AG08395 (cell line): ENCODE results near the gene SRPK2.

Experiments
- DNase-seq: peaks from one replicate; pipeline ENCODE4 v3.0.0; 2012; ENCODE audit warnings: mixed read lengths, low spot score

Gene SRPK2

DNA sequence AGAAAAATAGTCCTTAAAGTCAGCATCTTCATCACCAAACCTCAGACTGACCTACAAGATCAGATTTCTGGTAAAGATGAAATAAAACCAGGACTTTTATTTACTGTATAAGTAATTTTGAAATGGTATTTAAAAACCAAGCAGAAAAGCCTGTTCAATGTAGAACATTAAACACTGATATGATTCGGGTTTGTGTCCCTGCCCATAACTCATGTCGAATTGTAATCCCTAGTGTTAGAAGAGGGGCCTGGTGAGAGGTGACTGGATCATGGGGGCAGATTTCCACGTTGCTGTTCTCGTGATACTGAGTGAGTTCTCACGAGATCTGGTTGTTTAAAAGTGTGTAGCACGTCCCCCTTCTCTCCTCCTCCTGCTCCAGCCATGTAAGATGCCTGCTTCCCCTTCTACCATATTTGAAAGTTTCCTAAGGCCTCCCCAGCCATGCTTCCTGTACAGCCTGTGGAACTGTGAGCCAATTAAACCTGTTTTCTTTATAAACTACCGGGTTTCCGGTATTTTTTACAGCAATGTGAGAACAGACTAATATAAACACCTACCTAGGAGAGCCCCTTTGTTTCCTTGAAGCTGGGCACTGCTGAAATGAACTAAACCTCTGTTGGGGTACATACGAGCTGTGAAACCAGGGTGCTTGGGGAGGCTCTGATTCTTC lies 254.6 kb downstream of the SRPK2 start:
- DNase-seq, result no peak

DNA sequence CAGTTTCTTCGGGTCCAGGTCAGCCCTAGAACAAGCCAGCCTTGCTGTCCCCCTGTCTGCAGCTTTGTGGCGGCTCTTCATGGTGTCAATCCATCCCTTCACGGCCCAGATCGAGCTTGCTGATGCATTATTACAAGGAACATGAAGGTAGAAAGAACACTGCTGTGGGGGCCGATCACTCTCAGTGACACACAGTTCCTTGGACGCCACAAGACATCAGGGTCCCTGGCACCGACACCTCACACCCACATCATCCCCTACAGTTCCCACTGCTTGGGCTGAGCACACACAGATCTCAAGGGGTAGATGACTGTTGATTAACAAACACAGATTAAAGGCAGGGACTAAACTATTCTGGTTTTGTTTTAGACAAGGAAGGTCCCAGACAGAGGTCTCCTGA lies 255.4 kb downstream of the SRPK2 start:
- no peak for DNase-seq

DNA sequence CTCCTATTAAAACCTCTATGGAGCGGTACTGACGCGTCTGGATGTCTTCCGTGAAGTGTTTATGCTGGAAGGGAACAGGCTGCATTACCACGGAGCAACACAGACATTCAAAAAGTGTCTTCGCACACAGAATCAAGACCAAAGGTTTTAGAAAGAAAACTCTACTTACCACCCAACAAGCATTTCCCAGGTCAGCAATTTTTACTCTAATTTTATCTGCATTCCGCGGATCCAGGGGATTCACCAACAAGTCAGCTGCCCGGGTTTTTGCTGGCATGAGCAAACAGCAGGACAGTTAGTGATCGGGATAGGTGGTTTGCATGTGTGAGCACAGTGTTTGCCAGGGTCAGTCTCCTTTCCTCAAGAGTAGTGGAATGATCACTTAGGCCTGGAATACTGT lies 255.9 kb downstream of the SRPK2 start:
- no peak for DNase-seq

DNA sequence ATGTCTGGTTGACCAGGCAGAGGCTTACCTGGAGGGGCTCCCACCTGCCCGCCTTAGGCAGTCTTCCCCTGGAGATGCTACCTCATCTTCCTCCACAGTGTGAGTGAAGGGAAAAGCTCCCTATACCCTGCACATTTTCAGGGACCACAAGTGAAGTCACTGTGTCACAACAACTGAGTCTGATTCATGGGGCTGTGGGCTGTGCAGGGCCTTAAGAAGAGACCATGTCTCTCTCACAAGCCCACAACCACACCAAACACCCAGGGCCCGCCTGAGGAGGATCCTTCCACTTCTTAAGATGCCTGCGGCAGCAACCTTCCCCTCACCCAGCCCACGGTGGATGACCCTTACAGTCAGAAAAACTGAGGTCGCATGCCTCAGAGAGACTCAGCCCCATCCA lies 256.4 kb downstream of the SRPK2 start:
- no peak for DNase-seq

DNA sequence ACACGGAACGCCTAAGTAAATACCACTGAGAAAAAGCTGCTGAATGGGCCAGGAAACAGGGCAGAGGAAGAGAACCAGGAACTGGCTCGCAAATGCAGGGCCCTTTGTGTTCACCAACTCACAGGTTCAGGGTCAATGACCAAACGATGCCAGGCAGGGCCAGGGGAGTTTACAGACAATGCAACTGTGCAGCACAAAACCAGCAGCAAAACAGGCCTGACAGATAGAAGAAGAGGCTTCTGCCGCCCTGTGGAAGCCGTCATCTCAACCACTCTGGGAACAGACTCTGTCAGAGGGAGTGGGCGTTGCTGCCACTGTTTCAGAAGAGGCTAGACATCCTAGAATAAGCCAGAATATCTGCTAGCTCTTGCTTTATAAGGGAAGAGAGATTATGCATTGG lies 256.8 kb downstream of the SRPK2 start:
- DNase-seq, result no peak

DNA sequence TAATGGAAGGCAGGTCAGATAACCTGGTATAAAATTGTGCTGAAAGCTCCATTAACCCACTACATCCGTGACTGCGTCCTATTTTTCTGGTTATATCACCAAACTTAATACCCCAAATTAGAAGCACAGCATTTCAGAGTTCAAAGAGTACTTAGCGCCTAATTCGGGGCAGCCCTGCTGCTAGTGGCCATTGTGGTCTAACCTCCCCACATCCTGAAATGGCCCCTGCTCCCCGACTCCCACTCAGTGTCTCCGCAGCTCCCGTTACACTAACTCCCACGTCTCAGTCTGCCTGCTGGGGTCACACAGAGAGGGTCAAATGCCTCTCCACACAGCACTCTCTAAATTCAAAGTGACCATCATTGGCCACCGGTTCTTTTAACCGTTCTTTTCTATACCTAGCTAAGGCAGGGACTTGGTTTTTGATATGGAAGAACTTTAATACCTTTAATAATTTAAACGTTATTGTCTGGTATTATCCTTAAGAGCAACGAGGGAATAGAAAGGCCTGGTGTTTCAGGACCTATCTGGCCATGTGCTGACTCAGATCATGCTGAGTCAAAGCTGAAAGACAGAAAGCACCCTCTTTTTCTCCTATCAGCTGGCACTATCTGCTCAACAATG lies 257.6 kb downstream of the SRPK2 start:
- no peak for DNase-seq

DNA sequence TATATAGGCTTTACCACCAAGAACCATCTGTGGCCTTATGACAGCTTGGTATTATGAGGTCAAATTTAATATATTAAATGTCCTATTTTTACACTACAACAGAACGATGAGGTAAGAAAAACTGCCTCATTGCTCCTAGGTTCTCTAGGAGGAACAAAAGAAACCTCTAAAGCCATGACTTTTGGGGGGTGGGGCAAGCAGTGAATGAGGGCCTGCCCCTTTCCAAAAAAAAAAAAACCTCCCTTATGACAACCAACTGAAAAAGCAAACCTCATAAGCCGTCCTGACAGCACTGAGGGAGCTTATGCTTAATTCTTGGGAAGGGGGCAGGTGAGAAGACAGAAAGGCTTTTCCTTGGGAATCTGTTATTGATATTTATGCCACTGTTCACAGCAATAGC lies 258.1 kb downstream of the SRPK2 start:
- DNase-seq, result no peak

DNA sequence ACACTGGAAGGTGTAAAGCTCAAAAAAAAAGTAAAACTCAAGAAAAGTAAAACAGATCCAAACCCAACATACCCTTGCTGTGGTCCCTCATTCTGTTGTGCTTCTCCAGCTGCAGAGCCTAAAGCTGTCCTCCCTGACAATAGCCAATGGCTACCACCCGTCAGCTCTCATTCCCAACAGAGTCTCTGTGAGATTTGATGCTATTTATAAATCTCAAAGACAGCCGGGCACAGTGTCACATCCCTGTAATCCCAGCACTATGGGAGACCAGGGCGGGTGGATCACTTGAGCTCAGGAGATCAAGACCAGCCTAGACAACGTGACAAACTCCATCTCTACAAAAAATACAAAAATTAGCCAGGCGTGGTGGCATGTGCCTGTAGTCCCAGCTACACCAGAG lies 258.7 kb downstream of the SRPK2 start:
- DNase-seq, result no peak

DNA sequence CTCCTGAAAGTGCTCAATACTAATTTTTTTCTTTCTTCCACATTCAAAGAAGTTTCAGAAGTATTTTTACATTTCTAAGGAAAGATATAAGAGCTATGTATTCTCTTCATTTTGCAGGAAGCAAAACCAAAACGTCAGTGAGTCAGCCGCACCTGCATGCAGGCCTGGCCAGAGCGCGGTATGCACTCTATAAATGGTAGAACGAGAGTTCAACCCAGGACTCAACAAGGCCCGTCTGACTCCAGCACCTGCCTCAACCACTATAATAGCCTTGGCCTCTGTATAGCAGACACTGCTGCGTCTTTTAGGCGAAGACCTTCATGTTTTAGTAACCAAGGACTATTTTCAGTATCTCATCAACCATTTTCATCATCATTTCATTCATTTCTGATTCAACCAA lies 261.5 kb downstream of the SRPK2 start:
- DNase-seq, result no peak

DNA sequence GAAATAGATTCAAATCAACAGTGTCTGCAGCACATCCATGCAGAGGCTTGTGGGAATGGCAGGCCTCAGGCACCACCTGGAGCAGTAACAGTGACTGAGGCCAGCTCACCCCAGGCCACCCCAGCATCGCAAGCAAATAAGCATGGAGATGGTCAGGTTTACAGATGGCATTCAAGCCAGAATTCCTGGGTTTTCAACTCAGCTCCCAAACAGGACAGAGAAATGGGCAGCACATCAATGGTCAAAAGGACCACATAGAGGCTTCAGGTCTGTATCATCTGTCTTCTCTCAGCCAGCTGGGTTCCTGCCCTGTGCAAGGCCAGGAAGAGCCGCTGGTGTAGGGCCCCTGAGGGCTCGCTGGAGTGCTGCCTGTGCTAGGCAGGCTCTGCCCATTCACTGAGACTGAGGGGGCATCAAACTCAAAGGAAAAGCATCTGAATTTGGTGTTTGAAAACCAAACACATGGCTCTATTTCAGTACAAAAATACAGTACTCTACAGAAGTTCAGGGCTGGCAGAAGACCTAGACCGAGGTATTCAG lies 262.2 kb downstream of the SRPK2 start:
- DNase-seq, result no peak

DNA sequence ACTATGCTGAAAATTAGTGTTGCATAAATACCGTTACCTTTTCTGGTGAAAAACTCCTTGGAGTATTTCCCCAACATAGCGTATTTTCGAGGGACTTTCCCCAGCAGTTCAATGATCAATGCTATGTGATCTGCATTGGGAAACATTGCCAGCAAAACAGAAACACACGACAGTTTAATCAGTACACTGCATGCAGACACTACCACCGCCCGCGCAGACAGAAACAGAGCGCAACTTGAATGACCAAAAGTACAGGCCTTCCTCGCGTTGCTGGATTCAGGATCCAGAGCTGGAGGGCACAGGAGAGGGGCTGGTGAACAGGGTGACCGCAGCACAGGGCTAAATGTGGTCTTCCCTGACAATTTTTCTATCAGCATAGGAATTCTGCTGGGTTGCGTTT lies 263.0 kb downstream of the SRPK2 start:
- DNase-seq, result no peak

DNA sequence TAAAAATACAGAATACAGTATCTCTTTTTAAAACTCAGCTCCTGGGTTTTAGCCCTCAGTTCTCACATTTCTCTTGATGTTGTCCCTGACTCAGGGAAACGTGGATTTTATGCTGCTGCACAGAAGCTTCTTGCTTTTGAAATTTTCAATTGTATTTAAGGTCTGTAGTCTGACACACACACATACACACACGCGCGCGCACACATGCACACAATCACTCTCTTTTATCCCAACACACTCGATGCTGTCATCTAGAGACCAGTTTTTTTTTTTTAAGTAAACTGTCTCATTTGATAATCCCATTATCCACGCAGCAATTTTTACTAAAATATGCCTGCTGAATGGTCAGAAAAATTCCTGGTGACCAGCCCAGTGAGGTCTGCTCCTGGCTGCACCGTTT lies 266.1 kb downstream of the SRPK2 start:
- DNase-seq, result no peak

DNA sequence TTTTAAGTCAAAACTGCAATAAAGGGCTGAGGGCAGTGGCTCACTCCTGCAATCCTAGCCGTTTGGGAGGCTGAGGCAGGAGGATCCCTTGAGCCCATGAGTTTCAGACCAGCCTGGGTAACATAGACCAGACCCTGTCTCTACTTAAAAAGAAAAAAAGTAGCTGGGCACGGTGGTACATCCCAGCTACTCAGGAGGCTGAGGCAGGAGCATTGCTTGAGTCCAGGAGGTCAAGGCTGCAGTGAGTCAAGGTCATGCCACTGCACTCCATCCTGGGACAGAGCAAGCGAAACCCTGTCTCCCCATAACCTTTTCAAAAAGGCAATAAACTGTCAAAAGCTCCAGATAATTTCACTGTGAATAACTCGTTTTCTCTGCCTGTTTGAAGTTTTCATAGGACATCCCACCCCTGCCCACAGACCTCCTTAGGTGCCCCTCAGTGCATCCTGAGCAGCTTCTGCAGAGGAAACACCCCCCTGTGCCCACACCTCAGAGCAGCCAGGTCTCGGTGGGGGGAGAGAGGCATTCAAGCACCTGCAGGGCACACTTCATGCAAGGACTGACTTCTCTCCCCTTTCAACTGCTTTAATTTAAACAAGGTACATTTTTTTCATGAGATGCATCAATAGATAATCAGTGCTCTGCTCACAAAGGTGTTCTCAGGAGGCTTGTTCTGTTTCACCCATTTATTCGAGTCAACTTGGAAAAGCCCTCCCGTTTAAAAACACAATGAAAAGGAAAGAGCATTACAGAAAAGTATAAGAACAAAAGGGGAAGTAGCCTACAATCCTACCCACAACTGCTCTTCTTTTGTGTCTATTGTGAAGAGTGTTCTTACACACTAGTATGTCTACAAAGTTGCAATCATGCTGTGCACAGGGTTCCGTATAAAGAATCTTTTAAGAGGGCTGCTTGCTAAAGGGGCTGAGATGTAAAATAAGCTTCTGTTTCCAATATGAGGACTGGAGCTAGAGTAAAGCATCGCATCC lies 269.8 kb downstream of the SRPK2 start:
- DNase-seq, result no peak

DNA sequence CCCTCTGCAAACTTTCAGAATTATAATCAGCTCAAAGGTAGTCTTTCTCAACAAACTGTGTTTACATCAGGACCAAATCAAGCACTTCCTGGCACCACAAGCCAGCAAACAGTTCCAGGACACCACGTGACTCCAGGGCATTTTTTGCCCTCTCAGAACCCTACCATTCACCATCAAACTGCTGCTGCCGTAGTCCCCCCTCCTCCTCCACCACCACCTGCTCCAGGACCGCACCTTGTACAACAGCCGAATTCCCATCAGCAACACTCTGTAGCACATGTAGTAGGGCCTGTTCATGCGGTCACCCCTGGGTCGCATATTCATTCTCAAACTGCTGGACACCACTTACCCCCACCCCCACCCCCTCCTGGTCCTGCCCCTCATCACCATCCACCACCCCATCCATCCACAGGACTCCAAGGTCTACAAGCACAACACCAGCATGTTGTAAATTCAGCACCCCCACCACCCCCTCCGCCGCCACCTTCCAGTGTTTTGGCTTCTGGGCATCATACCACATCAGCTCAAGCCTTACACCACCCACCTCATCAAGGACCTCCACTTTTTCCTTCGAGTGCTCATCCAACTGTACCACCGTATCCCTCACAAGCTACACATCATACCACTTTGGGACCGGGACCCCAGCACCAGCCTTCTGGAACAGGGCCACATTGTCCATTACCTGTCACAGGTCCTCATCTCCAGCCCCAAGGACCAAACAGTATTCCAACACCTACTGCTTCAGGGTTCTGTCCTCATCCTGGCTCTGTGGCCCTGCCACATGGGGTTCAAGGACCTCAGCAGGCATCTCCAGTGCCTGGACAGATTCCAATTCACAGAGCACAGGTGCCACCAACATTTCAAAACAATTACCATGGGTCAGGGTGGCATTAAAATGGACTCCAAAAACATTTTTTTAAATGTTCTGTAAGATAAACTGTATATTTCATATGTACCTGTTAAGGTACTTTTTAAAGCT lies 276.0 kb downstream of the SRPK2 start:
- DNase-seq, result peak; percentile 8

DNA sequence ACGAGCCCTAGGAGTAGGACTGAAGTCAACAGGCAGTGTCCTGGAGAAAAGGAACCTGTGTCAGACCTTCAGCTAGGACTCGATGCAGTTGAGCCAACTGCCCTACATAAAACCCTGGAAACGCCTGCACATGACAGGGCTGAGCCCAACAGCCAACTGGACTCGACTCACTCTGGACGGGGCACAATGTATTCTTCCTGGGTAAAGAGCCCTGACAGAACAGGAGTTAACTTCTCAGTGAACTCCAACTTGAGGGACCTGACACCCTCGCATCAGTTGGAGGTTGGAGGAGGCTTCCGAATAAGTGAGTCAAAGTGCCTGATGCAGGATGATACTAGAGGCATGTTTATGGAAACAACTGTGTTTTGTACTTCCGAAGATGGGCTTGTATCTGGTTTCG lies 281.3 kb downstream of the SRPK2 start:
- no peak for DNase-seq

DNA sequence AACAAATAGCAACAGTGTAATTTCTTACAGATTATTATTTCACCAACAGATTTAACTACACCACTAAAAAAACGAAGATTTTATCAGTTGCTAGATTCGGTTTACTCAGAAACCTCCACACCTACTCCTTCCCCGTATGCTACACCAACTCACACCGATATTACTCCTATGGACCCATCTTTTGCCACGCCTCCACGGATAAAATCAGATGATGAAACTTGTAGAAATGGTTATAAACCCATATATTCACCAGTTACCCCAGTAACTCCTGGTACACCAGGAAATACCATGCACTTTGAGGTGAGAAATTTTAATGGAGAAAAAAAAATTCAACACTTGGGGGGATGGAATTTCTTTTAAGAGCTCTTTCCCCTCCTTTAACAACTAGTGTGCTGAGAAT lies 282.2 kb downstream of the SRPK2 start:
- no peak for DNase-seq

DNA sequence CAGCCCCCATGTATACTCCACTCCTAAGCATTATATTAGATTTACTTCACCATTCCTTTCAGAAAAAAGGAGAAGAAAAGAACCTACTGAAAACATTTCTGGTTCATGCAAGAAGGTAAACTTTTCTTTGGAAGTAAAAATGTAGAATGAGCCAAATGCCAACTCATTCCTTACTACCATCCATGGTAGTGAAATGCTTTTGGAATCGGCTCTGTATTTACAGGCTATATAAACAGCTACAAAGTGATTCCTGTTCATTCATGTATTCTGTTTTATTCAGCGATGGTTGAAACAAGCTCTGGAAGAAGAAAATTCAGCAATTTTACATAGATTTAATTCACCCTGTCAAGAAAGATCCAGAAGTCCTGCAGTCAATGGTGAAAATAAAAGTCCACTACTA lies 283.1 kb downstream of the SRPK2 start:
- no peak for DNase-seq

DNA sequence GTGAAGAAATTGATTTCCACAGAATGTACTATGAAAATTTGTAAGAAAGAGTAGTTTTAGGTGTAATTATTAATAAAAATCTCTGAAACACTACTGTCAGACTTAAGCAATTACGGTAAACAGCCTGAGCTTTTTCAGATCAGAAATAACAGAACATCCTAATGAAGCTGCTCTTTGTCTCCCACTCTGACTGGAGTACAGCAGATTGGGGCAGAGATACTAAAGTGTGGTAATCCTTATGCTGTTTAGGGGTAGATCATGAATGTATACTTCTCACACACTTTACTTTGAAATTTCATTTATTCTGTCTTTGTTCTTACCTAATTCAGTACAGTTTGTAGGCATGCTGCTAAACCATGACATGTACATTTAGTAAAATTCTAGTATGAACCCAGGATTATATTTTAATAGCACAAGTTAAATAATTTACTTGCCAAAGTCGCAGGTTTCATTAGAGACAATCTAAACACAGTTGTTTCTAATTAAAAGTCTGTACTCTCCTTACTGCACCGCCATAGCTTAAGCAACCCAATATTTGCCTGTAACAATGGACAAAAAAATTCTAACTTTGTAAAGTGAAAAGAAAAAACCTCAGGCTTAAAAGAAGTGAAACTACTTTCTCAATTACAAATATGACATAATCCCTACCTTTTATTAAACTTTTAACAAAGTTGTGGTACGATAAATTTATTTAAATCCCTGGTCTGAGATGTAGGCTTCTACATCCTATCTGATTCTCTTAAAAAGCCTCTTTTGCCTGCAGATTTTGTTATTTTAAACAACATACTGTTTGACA lies 286.0 kb downstream of the SRPK2 start:
- DNase-seq, result no peak

DNA sequence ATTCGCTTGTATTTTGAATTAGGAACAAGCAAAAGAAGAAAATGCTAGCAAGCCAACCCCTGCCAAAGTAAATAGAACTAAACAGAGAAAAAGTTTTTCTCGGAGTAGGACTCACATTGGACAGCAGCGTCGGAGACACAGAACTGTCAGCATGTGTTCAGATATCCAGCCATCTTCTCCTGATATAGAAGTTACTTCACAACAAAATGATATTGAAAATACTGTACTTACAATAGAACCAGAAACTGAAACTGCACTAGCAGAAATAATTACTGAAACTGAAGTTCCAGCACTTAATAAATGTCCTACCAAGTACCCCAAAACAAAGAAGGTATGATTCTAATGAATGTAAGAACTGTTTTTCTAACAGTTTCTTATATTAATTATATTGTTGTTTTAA lies 286.9 kb downstream of the SRPK2 start:
- DNase-seq, result no peak

DNA sequence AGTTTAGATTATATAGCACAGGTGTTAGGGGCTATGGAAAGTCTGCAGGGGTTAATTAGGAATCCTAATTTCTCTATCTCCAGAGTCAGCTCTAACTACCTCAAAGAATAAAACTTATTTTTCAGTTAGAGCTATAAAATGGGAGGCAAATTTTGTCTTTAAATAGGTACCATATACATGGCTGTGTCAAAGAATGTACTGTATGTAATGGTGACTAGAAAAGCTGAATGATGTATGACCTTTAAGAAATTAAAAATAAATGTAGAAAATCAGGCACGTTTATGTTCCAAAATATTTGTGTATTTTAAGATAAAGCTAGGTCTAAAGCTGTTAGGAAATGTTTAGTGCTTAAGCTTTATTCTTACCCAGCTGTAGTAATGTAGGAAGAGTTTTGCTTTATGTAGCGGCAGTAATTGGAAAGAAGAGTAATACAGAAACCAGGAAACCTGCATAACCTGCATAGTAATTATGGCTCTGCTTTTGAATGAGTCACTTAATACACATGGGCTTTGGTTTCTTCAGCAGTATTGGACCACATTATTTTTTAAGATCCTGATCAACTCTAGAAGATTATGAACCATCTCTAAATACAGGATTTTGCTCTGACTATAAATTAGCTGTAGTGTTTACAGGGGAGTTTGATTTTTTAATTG lies 289.7 kb downstream of the SRPK2 start:
- no peak for DNase-seq
